ENCODE results near the gene WLS. TPM values are rescaled to one million over a fixed set of nuclear protein-coding genes. Genes with fewer than 3 reads are reported as not detected.
A peak's percentile ranks its signal among the peaks of the same experiment; 100 is the strongest.

Gene WLS
- total and polyA plus RNA-seq, 2 donors (not counting 1 experiment from before 2014, with no cell fraction given) = 156 to 269 TPM

- H3K4me1 ChIP-seq (ENCODE audit: control insufficient read depth, extremely low read depth, insufficient read depth, low read length) = peaks cover 20% of the 10 kb centered on the region
- no peak overlapping the region for H3K4me2 ChIP-seq (ENCODE audit: extremely low read depth, insufficient read depth, low read length)
- DNase-seq (ENCODE audit: low read depth in 2 of 2) = peak; percentile 48 to 73
- H2AFZ ChIP-seq (ENCODE audit: low read length) = no peak overlapping the region
- no peaks in the 10 kb centered on the region for H3K36me3 ChIP-seq (ENCODE audit: control insufficient read depth, insufficient read depth, low read length)
- no peaks in the 10 kb centered on the region for H3K79me2 ChIP-seq (ENCODE audit: control insufficient read depth, insufficient read depth, low read length)
- no peaks in the 10 kb centered on the region for H3K27me3 ChIP-seq (ENCODE audit: control insufficient read depth, insufficient read depth, low read length)
- H3K27ac ChIP-seq (ENCODE audit: insufficient read depth, low read length) = no peak overlapping the region
- H3K4me3 ChIP-seq (replicated peaks in 1 of 4; ENCODE audit: control extremely low read depth in 1 of 4, insufficient read depth in 1 of 4, low read depth in 3 of 4, low read length in 4 of 4) = peak overlapping the region in 1 of 4 experiments; percentile 9
- no peaks in the 10 kb centered on the region for H3K9me3 ChIP-seq (ENCODE audit: control insufficient read depth, insufficient read depth, low read depth, low read length)
- H3K9ac ChIP-seq (ENCODE audit: insufficient read depth, low read length) = no peak overlapping the region
- H4K20me1 ChIP-seq (ENCODE audit: control insufficient read depth, extremely low read depth, insufficient read depth, low read length) = no peaks in the 10 kb centered on the region
- TF ChIP-seq EZH2 (IDR thresholded peaks at IDR 0.05; ENCODE audit: low read length, missing control alignments) (no peak), CTCF (conservative IDR thresholded peaks at IDR 0.05 in 1 of 2, IDR thresholded peaks at IDR 0.05 in 1 of 2; ENCODE audit: low read depth in 1 of 2, low read length in 2 of 2) (peak; percentile 80 to 82)
These were observed 115.6 kb downstream of the WLS start for GRCh38 chr1:68116643-68117235.

GRCh38 chr1:68115308-68115707 is 117.0 kb downstream of the WLS start:
- Histone ChIP-seq H3K27me3 (ENCODE audit: control insufficient read depth, insufficient read depth, low read length) (no peaks in the 10 kb centered on the region), H2AFZ (ENCODE audit: low read length) (no peak overlapping the region), H3K9me3 (ENCODE audit: control insufficient read depth, insufficient read depth, low read depth, low read length) (no peaks in the 10 kb centered on the region)

GRCh38 chr1:68113966-68114365 is 118.4 kb downstream of the WLS start:
- Histone ChIP-seq H3K4me1 (ENCODE audit: control insufficient read depth, extremely low read depth, insufficient read depth, low read length) (peaks cover 13% of the 10 kb centered on the region), H3K4me3 (replicated peaks in 1 of 4; ENCODE audit: control extremely low read depth in 1 of 4, insufficient read depth in 1 of 4, low read depth in 3 of 4, low read length in 4 of 4) (no peak overlapping the region), H3K36me3 (ENCODE audit: control insufficient read depth, insufficient read depth, low read length) (no peaks in the 10 kb centered on the region), H3K27me3 (ENCODE audit: control insufficient read depth, insufficient read depth, low read length) (no peaks in the 10 kb centered on the region), H3K4me2 (ENCODE audit: extremely low read depth, insufficient read depth, low read length) (no peak overlapping the region), H4K20me1 (ENCODE audit: control insufficient read depth, extremely low read depth, insufficient read depth, low read length) (no peaks in the 10 kb centered on the region), H3K9ac (ENCODE audit: insufficient read depth, low read length) (no peak overlapping the region), H3K27ac (ENCODE audit: insufficient read depth, low read length) (no peak overlapping the region), H3K79me2 (ENCODE audit: control insufficient read depth, insufficient read depth, low read length) (no peaks in the 10 kb centered on the region), H2AFZ (ENCODE audit: low read length) (no peak overlapping the region), H3K9me3 (ENCODE audit: control insufficient read depth, insufficient read depth, low read depth, low read length) (no peaks in the 10 kb centered on the region)
- TF ChIP-seq CTCF (conservative IDR thresholded peaks at IDR 0.05 in 1 of 2, IDR thresholded peaks at IDR 0.05 in 1 of 2; ENCODE audit: low read depth in 1 of 2, low read length in 2 of 2) (no peak), EZH2 (IDR thresholded peaks at IDR 0.05; ENCODE audit: low read length, missing control alignments) (no peak)
- no peak for DNase-seq (ENCODE audit: low read depth in 2 of 2)

More at GRCh38 chr1:68115308-68115707, 117.0 kb downstream of the WLS start:
- H3K27ac ChIP-seq (ENCODE audit: insufficient read depth, low read length) = no peak overlapping the region
- H3K4me3 ChIP-seq (replicated peaks in 1 of 4; ENCODE audit: control extremely low read depth in 1 of 4, insufficient read depth in 1 of 4, low read depth in 3 of 4, low read length in 4 of 4) = no peak overlapping the region
- H3K4me2 ChIP-seq (ENCODE audit: extremely low read depth, insufficient read depth, low read length) = no peak overlapping the region
- TF ChIP-seq CTCF (conservative IDR thresholded peaks at IDR 0.05 in 1 of 2, IDR thresholded peaks at IDR 0.05 in 1 of 2; ENCODE audit: low read depth in 1 of 2, low read length in 2 of 2) = no peak
- TF ChIP-seq EZH2 (IDR thresholded peaks at IDR 0.05; ENCODE audit: low read length, missing control alignments) = no peak
- peaks cover 13% of the 10 kb centered on the region for H3K4me1 ChIP-seq (ENCODE audit: control insufficient read depth, extremely low read depth, insufficient read depth, low read length)
- no peak overlapping the region for H3K9ac ChIP-seq (ENCODE audit: insufficient read depth, low read length)
- H4K20me1 ChIP-seq (ENCODE audit: control insufficient read depth, extremely low read depth, insufficient read depth, low read length) = no peaks in the 10 kb centered on the region
- DNase-seq (ENCODE audit: low read depth in 2 of 2) = no peak
- no peaks in the 10 kb centered on the region for H3K36me3 ChIP-seq (ENCODE audit: control insufficient read depth, insufficient read depth, low read length)
- H3K79me2 ChIP-seq (ENCODE audit: control insufficient read depth, insufficient read depth, low read length) = no peaks in the 10 kb centered on the region

Data from fibroblast of lung (primary cell).